HG02798 (cell line): ENCODE results near the gene KCNRG.
"Not testable (repeated sequence)": the region's sequence is repeated elsewhere in the genome, so short reads cannot be mapped to it uniquely, and the experiment has no call there.

ENCODE experiments used
- ATAC-seq: cut with Tn5 transposase; IDR thresholded peaks from one replicate; pipeline ENCODE4 v1.9.1; 2021; ENCODE audit warnings: mild to moderate bottlenecking; ENCODE audit not compliant: unreplicated experiment, poor library complexity

The KCNRG gene

DNA sequence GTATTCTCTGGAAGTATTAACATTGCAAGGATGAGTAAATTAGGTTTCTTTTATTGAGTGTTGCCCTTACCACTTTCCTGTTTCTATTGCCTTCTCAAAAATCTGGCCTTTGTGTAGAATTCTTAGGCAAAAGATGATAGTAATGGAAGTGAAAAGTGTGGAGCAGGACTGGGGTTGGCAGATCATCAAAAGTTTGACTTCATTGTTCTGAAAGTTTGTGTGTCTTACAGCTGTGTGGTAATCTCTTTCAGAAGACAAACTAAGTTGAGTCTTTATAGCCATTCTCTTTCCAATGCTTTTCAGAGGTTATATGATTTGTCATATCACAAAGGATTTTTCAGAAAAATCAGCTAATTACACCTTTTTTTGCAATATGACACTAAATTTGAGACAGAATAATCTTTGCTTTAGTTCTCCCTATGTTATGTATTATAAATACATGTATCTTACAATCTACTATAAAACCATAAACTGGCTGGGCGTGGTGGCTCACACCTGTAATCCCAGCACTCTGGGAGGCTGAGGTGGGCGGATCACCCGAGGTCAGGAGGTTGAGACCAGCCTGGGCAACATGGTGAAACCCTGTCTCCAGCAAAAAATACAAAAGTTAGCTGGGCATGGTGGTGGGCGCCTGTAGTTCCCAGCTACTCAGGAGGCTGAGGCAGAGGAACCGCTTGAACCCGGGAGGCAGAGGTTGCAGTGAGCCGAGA lies 8.7 kb upstream of the KCNRG start:
- ATAC-seq: no peak

DNA sequence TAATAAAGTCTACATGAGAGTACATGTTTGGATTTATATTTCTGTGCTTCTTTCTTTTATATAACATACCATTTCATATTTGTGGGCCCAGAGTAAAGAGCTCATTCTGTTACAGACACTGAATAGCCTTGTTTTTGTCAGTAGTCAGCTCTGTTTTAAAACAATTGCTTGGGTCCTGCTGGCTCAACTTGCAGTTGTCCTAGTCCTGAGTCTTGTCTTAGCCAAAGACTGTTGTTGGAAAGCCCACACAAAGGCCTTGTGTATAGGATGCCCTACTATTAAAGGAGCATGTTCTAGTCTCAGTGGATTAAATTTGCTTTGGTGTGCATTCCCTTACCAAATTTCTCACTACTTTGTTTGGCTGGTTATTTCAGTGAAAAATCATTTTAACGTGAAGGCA lies 3.8 kb upstream of the KCNRG start:
- ATAC-seq: no peak

DNA sequence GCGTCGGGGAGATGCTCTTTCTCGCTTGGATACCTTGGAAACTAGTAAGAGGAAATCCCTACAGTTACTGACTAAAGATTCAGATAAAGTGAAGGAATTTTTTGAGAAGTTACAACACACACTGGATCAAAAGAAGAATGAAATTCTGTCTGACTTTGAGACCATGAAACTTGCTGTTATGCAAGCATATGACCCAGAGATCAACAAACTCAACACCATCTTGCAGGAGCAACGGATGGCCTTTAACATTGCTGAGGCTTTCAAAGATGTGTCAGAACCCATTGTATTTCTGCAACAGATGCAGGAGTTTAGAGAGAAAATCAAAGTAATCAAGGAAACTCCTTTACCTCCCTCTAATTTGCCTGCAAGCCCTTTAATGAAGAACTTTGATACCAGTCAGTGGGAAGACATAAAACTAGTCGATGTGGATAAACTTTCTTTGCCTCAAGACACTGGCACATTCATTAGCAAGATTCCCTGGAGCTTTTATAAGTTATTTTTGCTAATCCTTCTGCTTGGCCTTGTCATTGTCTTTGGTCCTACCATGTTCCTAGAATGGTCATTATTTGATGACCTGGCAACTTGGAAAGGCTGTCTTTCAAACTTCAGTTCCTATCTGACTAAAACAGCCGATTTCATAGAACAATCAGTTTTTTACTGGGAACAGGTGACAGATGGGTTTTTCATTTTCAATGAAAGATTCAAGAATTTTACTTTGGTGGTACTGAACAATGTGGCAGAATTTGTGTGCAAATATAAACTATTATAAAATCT lies 2.7 kb upstream of the KCNRG start:
- ATAC-seq: no peak

DNA sequence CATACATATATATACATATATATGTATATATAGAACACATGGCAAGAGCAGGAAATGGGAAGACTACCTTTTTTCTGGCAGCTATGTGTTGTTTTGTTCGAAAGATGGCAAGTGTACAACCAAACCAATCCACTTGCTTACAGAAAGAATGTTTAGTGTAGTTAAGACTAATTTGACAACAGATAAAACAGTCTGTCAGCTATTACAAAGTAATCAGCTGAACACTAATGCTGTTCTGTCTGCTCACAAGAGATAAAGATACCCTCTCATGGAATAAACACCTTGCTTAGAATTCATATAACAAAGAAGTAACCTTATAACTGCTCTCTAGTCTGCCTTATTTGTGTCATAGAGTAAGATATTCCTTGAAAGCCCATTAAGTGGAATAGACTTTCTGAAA lies 858 bp upstream of the KCNRG start:
- ATAC-seq: no peak

DNA sequence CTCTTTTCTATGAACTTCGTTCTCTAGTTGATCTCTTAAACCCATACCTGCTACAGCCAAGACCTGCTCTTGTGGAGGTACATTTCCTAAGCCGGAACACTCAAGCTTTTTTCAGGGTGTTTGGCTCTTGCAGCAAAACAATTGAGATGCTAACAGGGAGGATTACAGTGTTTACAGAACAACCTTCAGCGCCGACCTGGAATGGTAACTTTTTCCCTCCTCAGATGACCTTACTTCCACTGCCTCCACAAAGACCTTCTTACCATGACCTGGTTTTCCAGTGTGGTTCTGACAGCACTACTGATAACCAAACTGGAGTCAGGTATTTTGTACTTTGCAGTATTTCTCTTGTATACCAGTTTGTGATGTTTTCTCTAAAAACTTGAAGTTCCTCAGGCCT lies 506 bp downstream of the KCNRG start:
- no peak for ATAC-seq

DNA sequence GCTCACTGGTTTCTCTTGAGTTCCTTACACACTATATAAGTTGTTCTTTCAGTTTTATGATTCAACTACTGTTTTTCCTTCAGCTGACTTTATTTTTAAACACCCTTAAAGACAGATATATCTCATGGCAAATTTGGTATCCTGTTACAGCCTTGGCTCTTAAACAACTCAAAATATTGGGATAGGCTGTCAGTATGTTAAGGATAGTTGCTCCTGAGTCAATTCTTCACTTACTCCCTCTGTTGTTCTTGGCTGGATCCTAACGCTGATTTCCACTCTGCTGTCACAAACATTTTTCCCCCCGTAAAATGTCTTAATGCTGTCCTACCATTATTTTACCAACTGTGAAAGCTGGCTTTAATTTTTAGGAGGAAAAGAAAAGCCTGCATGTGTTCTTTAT lies 1.2 kb downstream of the KCNRG start:
- no peak for ATAC-seq

DNA sequence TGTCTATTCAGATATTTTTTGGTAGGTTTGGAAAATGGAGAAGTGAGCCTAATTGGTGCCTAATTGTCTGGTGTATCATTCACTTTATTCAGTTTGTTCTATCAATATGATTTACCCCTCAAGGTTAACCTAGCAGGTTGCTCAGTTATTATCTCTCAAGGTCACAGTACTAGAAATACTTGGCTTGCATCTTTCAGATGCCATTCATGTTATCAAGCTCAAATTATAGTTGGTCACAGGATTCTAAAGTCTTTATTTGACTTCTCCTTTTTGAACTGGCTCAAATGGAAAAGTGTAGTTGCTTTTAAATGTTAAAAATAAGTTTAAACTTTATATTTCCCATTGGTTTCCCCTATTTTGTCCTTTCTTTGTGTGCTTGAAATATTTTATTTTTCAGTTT lies 2.6 kb downstream of the KCNRG start:
- no peak for ATAC-seq

DNA sequence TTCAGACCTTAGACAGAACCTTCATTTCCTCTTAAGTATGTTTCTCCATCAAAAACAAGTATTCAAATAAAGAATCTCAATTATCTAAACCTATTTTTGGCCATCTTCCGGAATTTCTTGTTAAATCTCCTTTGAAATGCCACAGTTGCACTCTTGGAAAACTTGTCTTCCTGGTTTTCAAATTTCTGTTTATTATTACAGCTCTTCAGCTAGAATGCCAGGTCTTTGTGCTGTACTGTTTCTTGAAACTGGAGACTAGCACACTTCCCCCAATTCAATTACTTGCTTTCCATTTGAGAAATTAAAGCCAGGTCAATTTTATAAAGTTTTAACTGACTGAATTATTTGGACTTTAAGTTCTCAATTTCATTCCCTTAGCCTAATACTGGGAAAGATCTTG lies 10.2 kb downstream of the KCNRG start:
- no peak for ATAC-seq

DNA sequence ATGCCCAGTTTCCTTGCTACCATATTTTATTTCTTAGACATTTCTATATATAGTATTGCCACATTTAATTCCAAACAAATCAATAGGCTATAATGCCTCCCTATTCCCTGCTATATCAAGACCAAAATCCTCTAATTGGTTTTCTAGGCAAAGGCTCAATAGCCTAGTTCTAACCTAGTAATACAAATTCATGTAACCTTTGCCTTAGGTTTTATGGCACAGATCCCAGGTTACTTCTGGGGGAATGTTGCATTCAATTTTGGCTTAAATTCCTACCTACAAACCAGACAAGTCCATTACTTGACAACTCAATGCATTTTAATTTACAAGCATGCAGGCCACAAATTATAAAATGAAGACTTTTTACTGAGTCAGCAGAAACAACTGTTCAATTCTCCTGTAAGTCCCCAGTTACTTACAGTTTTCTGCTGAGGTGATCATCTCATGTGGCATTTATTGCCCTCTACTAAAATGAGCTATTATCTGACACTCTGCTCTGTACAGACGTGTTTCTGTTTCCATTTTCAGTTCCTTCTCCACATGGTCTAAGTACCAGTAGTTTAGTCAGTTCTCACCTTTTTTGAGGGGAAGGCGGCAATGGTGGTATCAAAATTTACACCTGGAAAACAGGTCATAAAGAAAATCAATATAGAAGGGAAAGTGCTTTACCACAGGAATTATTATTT lies 11.7 kb downstream of the KCNRG start:
- ATAC-seq: peak; percentile 100

DNA sequence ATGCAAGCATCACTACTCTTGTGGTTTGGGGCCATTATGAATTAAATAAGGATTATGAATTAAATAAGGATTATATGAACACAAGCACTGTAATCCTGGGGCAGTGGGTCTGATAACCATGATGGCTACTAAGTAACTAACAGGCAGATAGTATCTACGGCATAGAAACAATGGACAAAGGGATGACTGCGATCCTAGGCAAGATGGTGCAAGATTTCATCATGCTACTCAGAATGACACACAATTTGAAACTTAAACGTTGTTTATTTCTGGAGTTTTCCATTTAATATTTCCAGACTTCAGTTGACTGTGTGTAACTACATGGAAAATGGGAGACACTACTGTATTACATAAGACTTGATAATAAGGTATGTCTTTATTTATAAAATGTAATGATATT lies 15.1 kb downstream of the KCNRG start:
- ATAC-seq: no peak

DNA sequence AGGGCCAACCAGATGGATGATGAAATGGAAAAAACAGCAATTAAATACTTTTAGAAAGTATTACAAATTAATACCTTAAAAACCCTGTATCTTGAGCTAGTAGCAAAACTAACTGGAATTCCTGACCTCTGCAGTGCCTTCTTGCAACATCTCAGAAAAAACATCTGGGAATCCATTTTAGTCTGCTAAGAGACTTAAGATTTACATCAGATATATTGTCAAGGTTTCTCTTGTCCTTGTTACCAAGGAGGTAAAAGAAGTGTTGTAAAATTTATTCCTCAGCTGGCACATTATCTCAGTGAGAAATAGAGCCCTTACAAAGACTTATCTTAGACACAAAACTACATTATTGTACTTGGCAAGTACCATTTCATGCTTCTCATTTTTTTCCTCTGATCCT lies 18.5 kb downstream of the KCNRG start:
- ATAC-seq: no peak

DNA sequence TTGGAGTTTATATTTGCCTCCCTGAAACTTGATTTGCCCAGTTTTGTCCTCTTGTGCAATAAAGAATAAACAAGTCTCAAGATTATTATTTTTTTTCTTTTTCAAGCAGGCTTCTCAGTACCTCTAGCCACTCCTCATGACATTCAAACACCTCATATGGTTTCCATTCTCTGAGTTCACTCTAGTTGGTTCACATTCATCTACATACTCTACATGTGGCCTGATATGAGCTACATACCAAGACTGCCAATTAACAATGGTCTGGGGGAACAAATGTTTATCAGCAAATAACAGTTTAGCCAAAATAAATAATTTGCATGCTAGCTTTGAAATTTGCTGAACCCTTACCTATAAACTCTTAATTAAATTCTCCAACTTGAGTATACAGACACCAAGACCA lies 22.5 kb downstream of the KCNRG start:
- ATAC-seq: no peak

DNA sequence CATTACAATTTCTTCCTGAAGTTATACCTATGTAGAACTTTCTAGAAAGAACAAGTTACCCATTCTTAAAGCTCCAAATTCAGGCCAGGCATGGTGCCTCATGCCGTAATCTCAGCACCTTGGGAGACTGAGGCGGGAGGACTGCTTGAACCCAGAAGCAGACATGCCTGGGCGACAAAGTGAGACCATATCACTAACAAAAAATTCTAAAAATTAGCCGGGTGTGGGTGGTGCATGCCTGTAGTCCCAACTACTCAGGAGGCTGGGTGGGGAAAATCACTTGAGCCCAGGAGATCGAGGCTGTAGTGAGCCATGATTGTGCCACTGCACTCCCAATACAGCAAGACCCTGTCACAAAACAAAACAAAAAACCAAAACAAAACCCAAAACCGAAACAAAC lies 23.0 kb downstream of the KCNRG start:
- ATAC-seq: no peak

DNA sequence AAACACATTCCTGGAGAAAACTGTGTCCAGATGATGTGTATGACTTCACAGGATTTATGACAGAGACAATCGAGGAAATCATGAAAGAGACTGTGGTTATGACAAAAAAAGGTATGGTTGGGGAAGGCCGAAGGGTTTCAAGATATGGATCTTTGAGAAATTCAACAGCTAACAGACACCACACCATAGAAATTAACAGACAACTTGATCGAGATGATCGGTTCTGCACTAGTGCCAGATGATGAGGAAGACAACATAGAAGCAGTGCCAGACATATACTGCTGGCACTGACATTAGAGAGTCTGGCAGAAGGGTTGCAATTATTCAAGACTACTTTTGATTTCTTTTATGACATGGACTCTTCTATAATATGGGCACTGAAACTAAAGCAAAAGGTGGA lies 37.2 kb downstream of the KCNRG start:
- no peak for ATAC-seq

DNA sequence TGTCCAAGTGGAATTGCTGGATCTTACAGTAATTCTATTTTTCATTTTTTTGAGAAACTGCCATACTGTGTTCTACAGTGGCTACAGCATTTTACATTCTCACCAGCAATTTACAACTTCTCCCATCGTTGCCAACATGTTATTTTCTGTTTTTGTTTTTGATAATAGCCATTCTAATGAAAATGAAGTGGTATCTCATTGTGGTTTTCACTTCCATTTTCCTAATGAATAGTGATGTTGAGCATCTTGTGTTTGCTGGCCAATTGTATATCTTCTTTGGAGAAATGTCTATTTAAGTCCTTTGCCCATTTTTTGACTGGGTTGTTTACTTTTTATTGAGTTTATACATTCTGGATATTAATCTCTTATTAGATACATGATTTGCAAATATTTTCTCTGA lies 38.6 kb downstream of the KCNRG start:
- ATAC-seq: no peak

DNA sequence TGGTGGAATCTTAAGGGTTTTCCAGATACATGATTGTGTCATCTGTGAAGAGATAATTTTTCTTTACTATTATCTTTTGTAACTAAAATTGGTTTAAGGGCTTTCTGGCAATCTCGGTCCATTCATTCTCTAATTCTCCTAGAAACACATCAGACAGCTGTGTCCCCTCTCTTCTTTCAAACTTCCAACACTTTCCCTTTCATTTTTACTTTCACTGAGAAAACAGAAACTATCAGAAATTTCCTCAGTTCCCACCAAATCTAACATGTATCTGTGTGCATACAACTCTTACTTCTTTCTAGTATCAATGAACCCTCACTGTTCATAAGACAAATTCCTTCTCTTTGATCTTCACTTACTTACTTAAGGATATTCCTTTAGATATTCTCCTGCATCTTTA lies 40.2 kb downstream of the KCNRG start:
- ATAC-seq: no peak

DNA sequence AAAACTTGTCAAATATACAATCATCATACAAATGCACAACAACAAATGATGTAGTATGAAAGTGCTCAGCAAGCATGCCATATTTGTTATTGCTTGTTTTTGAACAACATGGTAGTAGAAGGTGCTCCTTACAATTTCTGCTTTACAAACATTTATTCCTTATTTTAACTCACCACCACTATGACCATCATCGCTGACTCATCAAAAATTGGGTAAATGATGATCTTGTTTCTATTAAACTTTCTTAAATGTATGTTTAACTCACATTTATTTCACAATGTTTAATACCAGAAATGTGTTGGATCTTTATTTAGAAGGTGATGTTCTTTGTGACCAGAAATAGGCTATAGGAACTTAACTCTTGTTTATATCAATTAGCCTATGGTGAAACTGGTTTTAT lies 45.5 kb downstream of the KCNRG start:
- no peak for ATAC-seq

DNA sequence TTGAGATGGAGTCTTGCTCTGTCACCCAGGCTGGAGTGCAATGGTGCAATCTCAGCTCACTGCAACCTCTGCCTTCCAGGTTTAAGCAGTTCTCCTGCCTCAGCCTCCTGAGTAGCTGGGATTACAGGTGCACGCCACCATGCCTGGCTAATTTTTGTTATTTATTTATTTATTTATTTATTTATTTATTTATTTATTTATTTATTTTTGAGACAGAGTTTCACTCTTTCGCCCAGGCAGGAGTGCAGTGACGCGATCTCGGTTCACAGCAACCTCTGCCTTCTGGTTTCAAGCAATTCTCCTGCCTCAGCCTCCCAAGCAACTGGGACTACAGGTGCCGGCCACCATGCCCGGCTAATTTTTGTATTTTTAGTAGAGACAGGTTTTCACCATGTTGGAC lies 47.1 kb downstream of the KCNRG start:
- not testable (repeated sequence) for ATAC-seq

DNA sequence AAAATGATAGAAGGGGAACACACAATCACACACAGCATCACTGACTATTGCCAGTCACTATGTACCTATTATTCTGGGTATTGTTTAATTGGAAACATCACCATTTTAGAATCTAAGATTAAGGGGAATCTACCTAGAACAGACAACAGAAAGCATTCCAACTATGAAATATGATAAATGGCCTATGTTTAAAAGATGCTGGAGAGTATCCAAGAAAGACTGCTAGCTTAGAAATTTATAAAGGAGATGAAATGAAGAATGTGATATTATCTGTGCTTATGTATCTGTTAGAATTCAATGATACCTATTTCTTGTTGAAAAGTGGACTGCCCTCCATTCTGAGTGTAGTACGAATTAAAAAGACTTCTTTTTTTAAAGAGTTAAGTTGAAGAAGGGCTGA lies 50.5 kb downstream of the KCNRG start:
- no peak for ATAC-seq

DNA sequence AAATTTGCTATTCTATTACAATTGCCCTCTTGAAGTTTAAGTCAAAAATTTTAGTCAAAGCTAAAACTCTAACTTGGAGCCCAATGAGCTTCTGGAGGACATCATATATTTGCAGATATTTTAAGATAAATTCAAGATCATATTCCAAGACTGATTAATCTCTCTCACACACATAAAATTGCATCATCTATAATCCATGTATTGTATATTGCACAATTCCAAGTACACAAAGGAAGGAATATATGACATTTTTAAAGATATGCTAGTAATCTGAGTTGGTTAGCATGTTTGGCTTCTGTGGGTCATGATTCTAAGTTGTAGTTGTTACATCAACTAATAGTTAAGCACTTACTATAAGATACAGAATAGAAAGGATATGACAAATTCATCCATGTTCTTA lies 53.3 kb downstream of the KCNRG start:
- no peak for ATAC-seq

DNA sequence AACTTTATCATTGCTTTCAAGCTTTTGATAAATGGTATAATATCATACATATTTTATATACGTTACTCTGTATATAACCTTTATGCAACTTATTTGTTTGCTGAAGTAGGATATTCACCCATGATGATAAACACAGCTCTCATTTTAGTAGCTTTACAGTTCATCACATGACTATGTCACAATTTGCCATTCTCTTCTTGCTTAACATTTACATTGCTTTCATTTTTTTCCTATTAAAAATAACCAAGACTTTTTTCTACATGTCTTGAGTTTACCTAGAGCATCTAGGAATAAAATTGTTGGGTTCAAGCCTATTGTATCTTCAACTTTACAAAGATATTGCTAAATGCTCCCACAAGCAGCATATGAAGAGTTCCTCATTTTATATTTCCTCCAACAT lies 54.0 kb downstream of the KCNRG start:
- no peak for ATAC-seq

DNA sequence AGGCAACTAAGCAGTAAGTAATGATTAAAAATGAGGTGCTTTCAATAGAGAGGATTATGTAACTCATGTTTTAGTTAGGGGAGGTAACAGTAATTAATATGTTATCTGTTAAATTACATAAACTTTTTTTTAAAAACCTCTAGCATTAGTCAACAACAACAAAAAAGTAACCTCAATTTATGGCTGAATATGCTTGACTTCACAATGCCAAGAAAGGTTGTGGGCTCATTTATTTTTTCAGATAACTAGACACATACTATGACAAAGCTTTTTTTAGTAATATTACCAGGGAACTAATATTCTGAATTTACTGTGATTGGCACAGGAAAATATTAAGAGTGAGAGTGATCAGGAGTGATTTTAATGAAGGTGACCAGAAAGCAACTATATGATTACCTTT lies 54.9 kb downstream of the KCNRG start:
- ATAC-seq: no peak
